Neural cell (in vitro differentiated cells): Measurements from ENCODE around the gene DUS1L. TPM values are rescaled to one million over a fixed set of nuclear protein-coding genes. Genes with fewer than 3 reads are reported as not detected.

ENCODE experiments used
- H2AFZ ChIP-seq: fragments of 200-600, 300-800 bp; sonication (generic), shearing (Covaris generic); 2 replicates; pipeline ENCODE4 v1.6.0; 2014; ENCODE audit warnings: low read depth, mild to moderate bottlenecking, antibody characterized with exemption, low read length, moderate library complexity
- H3F3A ChIP-seq: fragments of 200-600 bp; shearing (Covaris generic); 2 replicates; pipeline ENCODE4 v1.6.1; 2016; ENCODE audit warnings: mild to moderate bottlenecking, moderate library complexity, mixed read lengths, antibody characterized with exemption, low read length; ENCODE audit not compliant: insufficient read depth, poor library complexity, severe bottlenecking
- H3K27ac ChIP-seq: fragments of 200-600, 300-800 bp; sonication (generic), shearing (Covaris generic); 2 replicates; pipeline ENCODE4 v1.5.1; 2014; ENCODE audit warnings: mild to moderate bottlenecking, low read length, moderate library complexity
- H3K27me3 ChIP-seq: fragments of 300-800, 200-600 bp; sonication (generic), shearing (Covaris generic); 2 replicates; pipeline ENCODE4 v1.6.0; 2014; ENCODE audit warnings: mild to moderate bottlenecking, low read depth, low read length, moderate library complexity; ENCODE audit not compliant: insufficient read depth
- H3K36me3 ChIP-seq: fragments of 300-800, 200-600 bp; sonication (generic), shearing (Covaris generic); 2 replicates; pipeline ENCODE4 v1.5.1; 2014; ENCODE audit warnings: mild to moderate bottlenecking, antibody characterized with exemption, low read length, moderate library complexity; ENCODE audit not compliant: insufficient read depth
- H3K4me2 ChIP-seq: fragments of 300-800, 200-600 bp; sonication (generic), shearing (Covaris generic); 2 replicates; pipeline ENCODE4 v1.6.0; 2014; ENCODE audit warnings: mild to moderate bottlenecking, low read length
- H3K4me3 ChIP-seq: fragments of 300-800, 200-600 bp; sonication (generic), shearing (Covaris generic); 2 replicates; pipeline ENCODE4 v1.5.1; 2014; ENCODE audit warnings: mild to moderate bottlenecking, low read length, moderate library complexity
- H3K79me2 ChIP-seq: fragments of 200-600 bp; shearing (Covaris generic); replicated peaks from 2 replicates; pipeline ENCODE4 v1.6.0; 2014; ENCODE audit warnings: mild to moderate bottlenecking, low read length, moderate library complexity; ENCODE audit not compliant: insufficient read depth
- H3K9ac ChIP-seq: fragments of 300-800, 200-600 bp; sonication (generic), shearing (Covaris generic); 2 replicates; pipeline ENCODE4 v1.6.1; 2016; ENCODE audit warnings: mild to moderate bottlenecking, low read length, mixed read lengths
- H3K9me2 ChIP-seq: fragments of 200-600 bp; shearing (Covaris generic); 2 replicates; pipeline ENCODE4 v1.6.1; 2016; ENCODE audit warnings: mild to moderate bottlenecking, low read length, mixed read lengths; ENCODE audit not compliant: insufficient read depth
- H3K9me3 ChIP-seq: fragments of 200-600, 300-800 bp; sonication (generic), shearing (Covaris generic); 2 replicates; pipeline ENCODE4 v1.6.1; 2016; ENCODE audit warnings: mild to moderate bottlenecking, mixed run types, low read length, moderate library complexity, mixed read lengths
- H4K20me1 ChIP-seq: fragments of 200-600 bp; shearing (Covaris generic); 2 replicates; pipeline ENCODE4 v1.6.1; 2016; ENCODE audit warnings: mild to moderate bottlenecking, mixed run types; ENCODE audit not compliant: insufficient read depth
- CTCF ChIP-seq: fragments of 450-650 bp; IDR thresholded peaks from 2 replicates; pipeline ENCODE4 v1.5.1; 2014; ENCODE audit warnings: antibody characterized with exemption, mild to moderate bottlenecking, moderate library complexity; ENCODE audit not compliant: poor library complexity, severe bottlenecking
- EP300 ChIP-seq: fragments of 450-650 bp; conservative IDR thresholded peaks from 2 replicates; pipeline ENCODE4 v1.6.1; 2014; ENCODE audit warnings: antibody characterized with exemption, mild to moderate bottlenecking, moderate library complexity; ENCODE audit not compliant: poor library complexity, severe bottlenecking
- EZH2 ChIP-seq: fragments of 200-600, 300-800 bp; shearing (Covaris generic), sonication (generic); IDR thresholded peaks from 2 replicates; pipeline ENCODE4 v1.6.1; 2014; ENCODE audit warnings: antibody characterized with exemption, low read length, borderline replicate concordance, mild to moderate bottlenecking; ENCODE audit not compliant: insufficient read depth, poor library complexity, severe bottlenecking
- MXI1 ChIP-seq: fragments of 450-650 bp; conservative IDR thresholded peaks from 2 replicates; pipeline ENCODE4 v1.6.1; 2014; ENCODE audit warnings: antibody characterized with exemption, mild to moderate bottlenecking; ENCODE audit not compliant: poor library complexity, severe bottlenecking
- POLR2AphosphoS5 ChIP-seq: IDR thresholded peaks from 2 replicates; pipeline ENCODE4 v1.6.1; 2012
- RAD21 ChIP-seq: fragments of 450-650 bp; conservative IDR thresholded peaks from 2 replicates; pipeline ENCODE4 v1.6.1; 2014; ENCODE audit warnings: antibody characterized with exemption, mild to moderate bottlenecking, moderate library complexity
- REST ChIP-seq: IDR thresholded peaks from 2 replicates; pipeline ENCODE4 v1.6.1; 2012; ENCODE audit warnings: borderline replicate concordance
- SMC3 ChIP-seq: fragments of 450-650 bp; conservative IDR thresholded peaks from 2 replicates; pipeline ENCODE4 v1.6.1; 2014; ENCODE audit warnings: antibody characterized with exemption, mild to moderate bottlenecking, moderate library complexity; ENCODE audit not compliant: poor library complexity
- TAF1 ChIP-seq: IDR thresholded peaks from 2 replicates; pipeline ENCODE4 v1.6.1; 2012; ENCODE audit warnings: low read depth
- polyA plus RNA-seq: library from polyadenylated mRNA; depleted of rRNA; stranded (reverse); fragments of >200 nt; gene quantifications from 2 replicates; pipeline ENCODE4 v1.2.3, GENCODE V29; 2014

DUS1L gene
- polyA plus RNA-seq, 1 donor from 2014 or later, result 100 TPM

- Histone ChIP-seq H3K79me2 (peaks cover 24% of the 10 kb centered on the region), H3K4me3 (peak overlapping the region; percentile 95), H3K36me3 (no peaks in the 10 kb centered on the region), H3K9me3 (no peaks in the 10 kb centered on the region), H3K27ac (no peak overlapping the region), H3K9ac (no peak overlapping the region), H4K20me1 (no peaks in the 10 kb centered on the region), H3K9me2 (no peaks in the 10 kb centered on the region), H2AFZ (no peak overlapping the region), H3K27me3 (no peaks in the 10 kb centered on the region), H3K4me2 (no peak overlapping the region), H3F3A (no peaks in the 10 kb centered on the region)
- TF ChIP-seq CTCF (no peak), TAF1 (no peak), MXI1 (no peak), REST (no peak), SMC3 (no peak), EZH2 (no peak), EP300 (no peak), POLR2AphosphoS5 (no peak), RAD21 (no peak)
Observed at GRCh38 chr17:82094931-82095776, 29.6 kb upstream of the DUS1L start.

GRCh38 chr17:82092995-82093751, 27.6 kb upstream of the DUS1L start:
- Histone ChIP-seq H3K27me3 (no peaks in the 10 kb centered on the region), H3K9me2 (no peaks in the 10 kb centered on the region), H3K36me3 (no peaks in the 10 kb centered on the region), H3K9me3 (no peaks in the 10 kb centered on the region), H2AFZ (no peak overlapping the region), H3K79me2 (peaks cover 24% of the 10 kb centered on the region), H3F3A (no peaks in the 10 kb centered on the region), H3K4me2 (no peak overlapping the region), H3K27ac (no peak overlapping the region), H3K4me3 (no peak overlapping the region), H3K9ac (no peak overlapping the region), H4K20me1 (no peaks in the 10 kb centered on the region)
- TF ChIP-seq TAF1 (no peak), EZH2 (no peak), REST (no peak), CTCF (no peak)
